ENCODE results near the gene ESYT2.

The ESYT2 gene

GRCh38 chr7:158685693-158686092 is 143.6 kb downstream of the ESYT2 start:
- DNase-seq: no peak

- no peak for DNase-seq
Observed at GRCh38 chr7:158684329-158684728, 145.0 kb downstream of the ESYT2 start.

GRCh38 chr7:158683541-158683940 is 145.8 kb downstream of the ESYT2 start:
- DNase-seq: no peak

- DNase-seq: no peak
Observed at GRCh38 chr7:158682456-158682855, 146.9 kb downstream of the ESYT2 start.

All from NCI-H345 (cell line).